GM18499 (cell line): Measurements from ENCODE around the gene MXRA7.
A peak's percentile ranks its signal among the peaks of the same experiment; 100 is the strongest.
"Not testable (repeated sequence)": the region's sequence is repeated elsewhere in the genome, so short reads cannot be mapped to it uniquely, and the experiment has no call there.

ENCODE experiments used
- ATAC-seq: cut with Tn5 transposase; IDR thresholded peaks from one replicate; pipeline ENCODE4 v1.9.1; 2021; ENCODE audit warnings: moderate number of reproducible peaks; ENCODE audit not compliant: insufficient read depth, unreplicated experiment

Gene MXRA7

GRCh38 chr17:76736349-76737081 lies 25.8 kb upstream of the MXRA7 start:
- ATAC-seq: no peak

- ATAC-seq: no peak
Observed at GRCh38 chr17:76735586-76736348, 25.0 kb upstream of the MXRA7 start.

- ATAC-seq: no peak
Observed at GRCh38 chr17:76735006-76735405, 24.2 kb upstream of the MXRA7 start.

GRCh38 chr17:76734080-76734840 lies 23.5 kb upstream of the MXRA7 start:
- no peak for ATAC-seq

GRCh38 chr17:76733618-76733957 lies 22.8 kb upstream of the MXRA7 start:
- ATAC-seq: no peak

GRCh38 chr17:76732734-76733617 lies 22.2 kb upstream of the MXRA7 start:
- no peak for ATAC-seq

- ATAC-seq: not testable (repeated sequence)
Observed at GRCh38 chr17:76731800-76732733, 21.3 kb upstream of the MXRA7 start.

- ATAC-seq: no peak
Observed at GRCh38 chr17:76727745-76728456, 17.1 kb upstream of the MXRA7 start.

GRCh38 chr17:76726776-76727718 lies 16.3 kb upstream of the MXRA7 start, which contains the start of gene METTL23:
METTL23 (plus strand) TSS chr17:76726839; CDS start chr17:76729711, 2,872 bp downstream.
- peak; percentile 34 for ATAC-seq

- ATAC-seq: peak; percentile 48
Observed at GRCh38 chr17:76726231-76726775, 15.5 kb upstream of the MXRA7 start, which contains the start of gene JMJD6. JMJD6 (minus strand) TSS chr17:76726606; CDS start chr17:76726475, 131 bp downstream.

GRCh38 chr17:76725580-76726230 lies 14.9 kb upstream of the MXRA7 start:
- peak; percentile 8 for ATAC-seq

GRCh38 chr17:76723812-76724211 lies 13.0 kb upstream of the MXRA7 start:
- no peak for ATAC-seq

- ATAC-seq: not testable (repeated sequence)
Observed at GRCh38 chr17:76722977-76723376, 12.2 kb upstream of the MXRA7 start.

- no peak for ATAC-seq
Observed at GRCh38 chr17:76722279-76722678, 11.5 kb upstream of the MXRA7 start.

GRCh38 chr17:76721463-76721862 lies 10.7 kb upstream of the MXRA7 start:
- ATAC-seq: no peak

GRCh38 chr17:76720941-76721340 lies 10.2 kb upstream of the MXRA7 start:
- no peak for ATAC-seq
